GM13976 (cell line): ENCODE measurements around the gene CINP.
A peak's percentile ranks its signal among the peaks of the same experiment; 100 is the strongest.
"Not testable (repeated sequence)": the region's sequence is repeated elsewhere in the genome, so short reads cannot be mapped to it uniquely, and the experiment has no call there.

Experiments
- DNase-seq: peaks from one replicate; pipeline ENCODE4 v3.0.0; 2012; ENCODE audit warnings: low spot score
- in situ Hi-C: fragments of 300-500 bp; cut with MboI; formaldehyde crosslinking; loops from one replicate; pipeline ENCODE4 v1.12.0; 2022; ENCODE audit warnings: low sequenced_read_pairs, mixed read lengths, inconsistent platforms; ENCODE audit not compliant: unreplicated experiment
- TF ChIP-seq, protein P1 (sequence below): IDR thresholded peaks from 2 replicates; pipeline ENCODE4 v1.5.1; 2012; ENCODE audit warnings: borderline replicate concordance, mild to moderate bottlenecking; ENCODE audit not compliant: insufficient read depth; ENCODE audit errors: extremely low read depth, missing control alignments, control extremely low read depth

Gene CINP

GRCh38 chr14:102314242-102315011, 48.3 kb downstream of the CINP start:
- TF ChIP-seq, protein P1, sequence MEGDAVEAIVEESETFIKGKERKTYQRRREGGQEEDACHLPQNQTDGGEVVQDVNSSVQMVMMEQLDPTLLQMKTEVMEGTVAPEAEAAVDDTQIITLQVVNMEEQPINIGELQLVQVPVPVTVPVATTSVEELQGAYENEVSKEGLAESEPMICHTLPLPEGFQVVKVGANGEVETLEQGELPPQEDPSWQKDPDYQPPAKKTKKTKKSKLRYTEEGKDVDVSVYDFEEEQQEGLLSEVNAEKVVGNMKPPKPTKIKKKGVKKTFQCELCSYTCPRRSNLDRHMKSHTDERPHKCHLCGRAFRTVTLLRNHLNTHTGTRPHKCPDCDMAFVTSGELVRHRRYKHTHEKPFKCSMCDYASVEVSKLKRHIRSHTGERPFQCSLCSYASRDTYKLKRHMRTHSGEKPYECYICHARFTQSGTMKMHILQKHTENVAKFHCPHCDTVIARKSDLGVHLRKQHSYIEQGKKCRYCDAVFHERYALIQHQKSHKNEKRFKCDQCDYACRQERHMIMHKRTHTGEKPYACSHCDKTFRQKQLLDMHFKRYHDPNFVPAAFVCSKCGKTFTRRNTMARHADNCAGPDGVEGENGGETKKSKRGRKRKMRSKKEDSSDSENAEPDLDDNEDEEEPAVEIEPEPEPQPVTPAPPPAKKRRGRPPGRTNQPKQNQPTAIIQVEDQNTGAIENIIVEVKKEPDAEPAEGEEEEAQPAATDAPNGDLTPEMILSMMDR, result peak; percentile 95
- peak; percentile 87 for DNase-seq
- in situ Hi-C loops, result loop anchor here (5.0 to 10.0 kb wide), 2 partner anchors 260 to 352 kb away; partner anchors contain the start of gene DYNC1H1

GRCh38 chr14:102304611-102305506, 57.8 kb downstream of the CINP start, which contains the start of gene MOK:
MOK (minus strand) TSS chr14:102305164; CDS start chr14:102304968, 196 bp downstream.
- in situ Hi-C loops, result no loop called here
- TF ChIP-seq, protein P1, result no peak
- DNase-seq, result peak; percentile 99

DNA sequence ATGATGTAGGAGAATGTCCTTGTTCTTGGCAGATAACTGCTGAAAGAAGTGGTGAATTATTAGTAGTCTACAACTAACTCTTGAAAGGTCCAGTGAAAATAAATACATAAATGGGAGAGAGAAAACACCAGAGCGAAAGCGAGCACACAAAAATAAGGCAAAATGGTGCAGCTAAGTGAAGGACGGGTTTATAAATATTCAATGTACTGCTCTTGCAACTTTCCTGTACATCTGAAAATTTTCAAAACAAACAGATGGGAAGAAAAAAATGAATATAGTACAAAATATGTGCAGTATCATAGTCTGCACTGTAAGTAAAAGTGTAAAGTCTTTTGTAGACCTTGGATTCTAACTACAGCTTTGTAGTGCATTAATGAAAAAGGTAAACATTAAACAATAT, 59.0 kb downstream of the CINP start:
- in situ Hi-C loops, result no loop called here
- DNase-seq, result no peak
- TF ChIP-seq, protein P1, result no peak

- DNase-seq, in situ Hi-C loops: not testable (repeated sequence)
These were observed 64.2 kb downstream of the CINP start for GRCh38 chr14:102298303-102299070.
